Measurements from ENCODE around the gene PIAS4.

PIAS4 gene

DNA sequence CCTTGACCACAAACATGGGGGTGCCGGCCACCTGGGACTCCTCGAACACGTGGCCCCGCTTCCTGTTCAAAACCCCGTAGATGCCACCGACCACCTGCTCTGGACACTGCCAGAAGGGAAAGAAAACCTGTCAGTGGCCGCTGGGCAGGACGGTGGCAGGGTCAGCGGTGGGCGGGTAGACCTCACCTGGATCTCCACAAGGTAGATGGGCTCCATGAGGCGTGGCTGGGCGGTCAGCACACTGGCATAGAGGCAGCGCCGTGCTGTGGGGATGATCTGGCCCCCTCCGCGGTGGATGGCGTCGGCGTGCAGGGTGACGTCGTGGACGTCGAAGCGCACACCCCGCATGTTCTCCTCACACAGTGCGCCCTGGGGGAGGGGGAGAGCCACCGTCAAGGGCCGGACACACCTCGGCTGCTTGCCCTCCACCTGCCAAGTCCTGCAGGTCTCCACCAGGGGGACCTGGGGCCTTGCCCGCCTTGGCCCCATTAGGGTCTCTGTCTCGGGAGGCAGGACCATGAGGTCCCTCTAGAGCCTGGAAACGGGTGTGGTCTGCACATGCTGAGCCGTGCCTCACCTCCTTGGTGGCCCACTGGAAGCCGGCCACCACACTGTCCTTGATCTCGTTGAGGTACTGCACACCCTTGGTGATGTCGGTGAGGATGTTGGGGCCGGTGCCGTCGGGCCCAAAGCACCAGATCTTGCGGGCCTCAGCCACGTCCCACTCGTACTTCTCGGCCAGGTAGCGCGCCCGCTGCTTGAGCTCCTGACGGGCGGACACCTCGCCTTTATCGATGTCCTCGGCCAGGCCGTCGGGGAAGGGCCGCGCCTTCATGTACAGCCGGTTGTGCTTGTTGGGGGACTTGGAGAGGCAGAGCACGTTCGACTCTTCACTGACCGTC lies 30.0 kb upstream of the PIAS4 start:
- peak in 1 of 5 experiments; percentile 18 for DNase-seq

- no peak for DNase-seq
Measured at GRCh38 chr19:3978145-3978544, 29.4 kb upstream of the PIAS4 start.

DNA sequence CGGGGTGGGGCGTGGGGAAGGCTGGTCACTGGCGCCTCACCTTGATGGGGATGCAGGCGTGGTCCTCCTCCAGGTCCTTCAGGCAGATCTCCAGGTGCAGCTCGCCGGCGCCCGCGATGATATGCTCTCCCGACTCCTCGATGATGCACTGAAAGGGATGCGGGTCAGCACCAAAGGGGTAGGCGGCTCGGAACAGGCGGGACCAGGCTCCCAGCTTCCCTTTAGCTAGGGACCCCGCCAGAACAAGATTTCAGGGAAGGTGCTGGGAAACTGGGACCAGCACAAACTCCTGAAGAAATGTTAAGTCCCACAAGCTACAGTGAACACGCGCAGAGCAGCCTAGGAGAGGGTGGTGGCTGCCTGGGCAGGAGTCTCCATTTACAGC lies 28.3 kb upstream of the PIAS4 start:
- no peak for DNase-seq

DNA sequence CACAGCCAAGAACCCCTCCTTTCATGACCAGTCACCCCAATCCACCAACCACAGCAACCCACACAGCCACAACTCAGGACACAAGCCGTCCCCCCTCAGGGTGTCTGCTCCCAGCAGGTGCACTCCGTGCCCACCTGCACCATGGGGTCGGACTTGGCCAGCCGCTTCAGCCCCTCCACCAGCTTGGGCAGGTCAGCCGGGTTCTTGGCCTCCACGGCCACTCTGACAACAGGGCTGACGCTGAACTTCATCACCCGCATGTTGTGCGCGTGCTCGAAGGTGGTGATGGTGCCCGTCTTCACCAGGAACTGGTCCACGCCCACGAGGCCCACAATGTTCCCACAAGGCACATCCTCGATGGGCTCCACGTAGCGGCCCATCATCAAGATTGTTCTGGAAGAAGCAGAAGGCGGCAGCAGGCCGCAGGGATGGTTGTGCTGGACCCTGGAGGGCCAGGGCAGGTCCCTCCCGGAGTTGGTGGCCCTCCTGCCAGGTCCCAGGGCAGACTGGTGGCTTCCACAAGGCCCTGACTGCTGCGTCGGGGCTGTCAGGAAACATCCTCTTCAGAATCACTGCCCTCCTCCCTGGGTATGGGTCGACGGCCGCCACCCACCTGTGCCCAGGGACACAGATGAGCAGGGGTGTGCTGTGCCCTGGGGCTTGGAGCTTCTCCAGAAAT lies 27.7 kb upstream of the PIAS4 start:
- no peak for DNase-seq

GRCh38 chr19:3980353-3981251 lies 26.9 kb upstream of the PIAS4 start:
- no peak for DNase-seq

DNA sequence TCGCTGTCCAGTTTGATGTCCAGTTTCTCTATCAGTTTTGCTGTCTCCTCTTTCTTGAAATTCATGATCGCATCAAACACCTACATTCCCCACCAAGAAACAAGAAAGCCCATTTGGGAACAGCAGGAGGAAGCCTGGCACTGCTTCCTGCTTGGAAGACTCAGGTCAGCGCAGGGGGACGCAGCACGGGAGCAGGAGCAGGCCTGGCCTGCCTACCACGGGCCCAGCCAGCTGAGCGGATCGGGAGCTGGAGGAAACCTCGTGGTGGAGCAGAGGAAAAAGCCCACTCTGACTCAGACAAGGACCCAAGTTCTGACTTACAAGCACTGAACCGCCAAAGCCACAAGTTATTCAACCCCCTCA lies 26.2 kb upstream of the PIAS4 start:
- no peak for DNase-seq

DNA sequence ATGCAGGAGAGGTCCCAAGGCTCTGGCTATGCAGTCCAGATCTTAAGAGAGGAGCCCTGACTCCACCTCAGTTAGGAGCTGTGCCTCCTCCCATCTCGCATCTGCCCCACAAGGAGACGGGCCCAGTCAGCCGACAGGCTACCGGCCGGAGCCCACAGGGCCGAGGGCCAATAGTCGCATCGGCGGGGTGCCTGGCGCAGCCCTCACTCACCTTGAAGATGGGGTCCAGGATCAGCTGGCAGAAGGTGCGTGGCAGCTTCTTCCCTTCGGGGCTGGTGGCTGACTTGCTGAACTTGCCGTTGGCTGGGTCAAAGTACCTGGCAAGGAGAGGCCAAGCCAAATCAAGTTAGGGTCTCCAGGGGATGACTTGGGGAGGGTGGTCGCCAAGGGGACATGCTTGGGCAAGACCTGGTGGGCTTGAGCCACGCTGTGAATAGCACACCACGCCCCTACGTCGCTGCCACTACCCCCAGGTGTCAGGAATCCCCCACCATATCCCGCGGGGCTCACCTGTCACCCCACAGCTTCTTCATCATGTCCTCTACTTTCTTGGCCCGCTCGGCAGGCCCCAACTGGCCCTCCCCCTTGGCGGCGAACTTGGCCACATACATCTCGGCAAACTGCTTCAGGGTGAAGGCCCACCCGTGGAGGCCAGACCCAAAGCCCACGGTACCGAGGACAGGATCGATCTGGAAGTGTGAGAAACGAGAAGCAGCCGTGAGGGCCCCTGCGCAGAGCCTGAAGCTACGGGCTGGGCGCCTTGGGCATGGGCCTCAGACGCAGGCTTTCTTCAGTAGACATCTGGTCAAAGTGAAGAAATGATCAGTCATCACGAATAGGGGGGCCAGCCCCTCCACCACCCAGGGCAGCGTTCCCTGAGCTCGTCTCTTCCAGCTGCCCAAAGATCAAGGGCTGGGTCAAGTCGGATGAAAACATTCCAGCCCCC lies 25.5 kb upstream of the PIAS4 start:
- DNase-seq, result no peak

- DNase-seq, result no peak
Measured at GRCh38 chr19:3982701-3983541, 24.6 kb upstream of the PIAS4 start.

- DNase-seq, result no peak
Measured at GRCh38 chr19:3983542-3983914, 24.0 kb upstream of the PIAS4 start.

DNA sequence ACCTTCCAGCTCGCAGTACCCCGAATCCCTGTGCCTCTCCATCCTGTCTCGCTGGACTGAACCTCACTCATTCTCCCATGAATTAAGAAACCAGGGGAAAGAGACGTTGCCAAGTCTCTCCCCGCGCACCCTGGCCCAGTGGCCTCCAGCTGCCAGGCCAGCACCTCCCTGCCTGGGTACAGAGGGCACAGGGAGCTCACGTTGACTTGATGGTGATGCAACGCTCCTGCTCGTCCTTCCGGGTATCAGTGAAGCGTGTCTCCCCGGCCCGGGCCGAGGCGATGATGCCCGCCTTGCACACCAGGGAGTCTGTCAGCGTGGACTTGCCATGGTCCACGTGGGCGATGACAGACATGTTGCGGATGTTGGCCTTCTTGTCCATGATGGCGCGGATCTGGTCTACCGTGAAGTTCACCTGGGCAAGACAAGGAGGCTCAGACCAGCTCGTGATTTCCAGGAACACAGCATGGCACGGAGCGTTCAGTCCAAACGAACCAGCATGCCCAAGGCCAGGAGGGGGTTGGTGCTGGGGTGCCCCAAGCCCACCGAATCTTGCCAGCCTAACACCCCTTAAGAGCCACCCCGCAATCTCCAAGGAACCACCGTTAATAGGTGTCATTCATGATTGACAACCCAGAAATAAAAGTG lies 23.5 kb upstream of the PIAS4 start:
- peak in 1 of 5 experiments; percentile 65 for DNase-seq

GRCh38 chr19:3984584-3984907 lies 23.0 kb upstream of the PIAS4 start:
- DNase-seq, result no peak

DNA sequence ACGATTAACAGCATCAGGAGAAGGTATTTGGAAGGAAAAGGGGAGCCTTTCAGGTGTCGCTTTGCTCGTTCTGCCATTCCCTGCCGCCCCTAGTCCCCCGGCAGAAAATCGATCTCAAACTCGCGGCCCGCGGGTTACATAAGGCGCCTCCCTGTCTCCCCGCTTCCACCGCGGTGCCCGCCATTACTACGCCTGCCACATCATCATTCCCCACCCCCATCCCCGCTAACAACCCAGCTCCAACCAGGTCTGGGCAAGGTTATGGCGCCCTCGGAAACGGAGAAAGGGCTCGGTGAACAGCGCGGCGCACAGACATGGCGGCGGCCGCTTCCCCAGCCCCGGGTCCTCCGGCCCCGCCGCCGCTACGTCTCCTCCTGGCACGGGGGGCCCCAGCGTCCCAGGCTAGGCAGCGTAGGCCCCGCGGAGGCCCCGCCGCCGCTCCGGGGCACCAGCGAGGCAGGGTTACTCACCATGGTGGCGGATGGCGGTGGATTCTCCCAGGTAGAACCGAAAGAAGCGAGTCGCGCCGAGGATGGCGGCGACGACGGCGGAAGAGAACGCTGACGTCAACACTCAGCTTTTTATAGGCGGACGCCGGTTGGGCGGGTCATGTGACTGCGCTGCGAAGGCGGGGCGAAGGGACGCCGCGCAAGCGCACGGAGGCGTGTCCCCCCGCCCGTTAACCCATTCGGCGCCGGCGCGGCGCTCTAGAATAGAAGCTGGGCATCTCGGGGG lies 22.5 kb upstream of the PIAS4 start, which contains the start of gene EEF2:
Gene EEF2 (minus strand): TSS at position 556 of the 735 bp plus-strand sequence. CDS start 83 bp downstream, at position 473.
- peak; percentile 78 to 92 (median 85) for DNase-seq

- no peak for DNase-seq
Measured at GRCh38 chr19:3985643-3986259, 21.8 kb upstream of the PIAS4 start.

- peak in 3 of 5 experiments; percentile 47 to 83 (median 60) for DNase-seq
Measured at GRCh38 chr19:3986260-3987041, 21.1 kb upstream of the PIAS4 start.

DNA sequence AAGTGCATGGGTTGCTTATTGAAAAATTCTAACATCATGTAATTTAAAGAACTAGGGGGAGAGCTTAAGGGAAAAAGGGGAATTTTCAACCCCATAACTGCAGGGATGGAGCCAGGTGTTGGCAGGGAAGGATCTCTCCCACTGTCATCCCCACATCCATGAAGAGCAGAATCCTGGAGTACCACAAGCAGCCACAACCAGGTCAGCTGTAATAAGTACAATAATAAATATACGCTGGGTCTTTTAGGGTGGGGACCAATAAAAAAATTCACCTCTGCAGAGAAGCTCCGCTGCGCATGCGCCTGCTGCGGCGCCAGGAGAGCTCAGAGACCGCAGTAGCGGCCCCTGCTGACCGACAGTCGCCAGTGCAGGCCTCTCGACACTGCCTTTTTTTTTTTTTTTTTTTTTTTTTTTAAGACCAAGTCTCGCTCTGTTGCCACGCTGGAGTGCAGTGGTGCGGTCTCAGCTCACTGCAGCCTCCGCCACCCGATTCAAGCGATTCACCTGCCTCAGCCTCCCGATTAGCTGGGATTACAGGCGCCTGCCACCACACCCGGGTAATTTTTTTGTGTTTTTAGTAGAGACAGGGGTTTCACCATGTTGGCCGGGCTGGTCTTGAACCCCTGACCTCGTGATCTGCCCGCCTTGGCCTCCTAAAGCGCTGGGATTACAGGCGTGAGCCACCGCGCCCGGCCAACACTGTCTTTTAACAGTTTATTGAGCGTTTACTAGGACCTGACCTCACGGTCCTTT lies 19.7 kb upstream of the PIAS4 start:
- peak; percentile 76 to 90 (median 81) for DNase-seq

DNA sequence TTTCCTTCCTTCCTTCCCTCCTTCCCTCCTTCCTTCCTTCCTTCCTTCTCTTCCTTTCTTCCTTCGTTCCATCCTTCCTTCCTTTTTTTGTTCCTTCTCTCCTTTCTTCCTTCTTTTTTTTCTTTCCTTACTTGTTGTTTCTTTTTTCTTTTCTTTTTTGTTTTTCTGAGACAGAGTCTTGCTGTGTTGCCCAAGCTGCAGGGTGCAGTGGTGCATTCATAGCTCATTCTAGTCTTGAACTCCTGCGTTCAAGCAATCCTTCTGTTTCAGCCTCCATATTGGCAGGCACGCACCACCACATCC lies 16.8 kb upstream of the PIAS4 start:
- DNase-seq, result no peak

GRCh38 chr19:3995607-3996006 lies 11.9 kb upstream of the PIAS4 start:
- no peak for DNase-seq

Measured in T-helper 2 cell (primary cell).